ENCODE results near the gene GLRX5. TPM values are rescaled to one million over a fixed set of nuclear protein-coding genes. Genes with fewer than 3 reads are reported as not detected.

Gene GLRX5
- polyA plus RNA-seq, 1 donor = 77.7 TPM

DNA sequence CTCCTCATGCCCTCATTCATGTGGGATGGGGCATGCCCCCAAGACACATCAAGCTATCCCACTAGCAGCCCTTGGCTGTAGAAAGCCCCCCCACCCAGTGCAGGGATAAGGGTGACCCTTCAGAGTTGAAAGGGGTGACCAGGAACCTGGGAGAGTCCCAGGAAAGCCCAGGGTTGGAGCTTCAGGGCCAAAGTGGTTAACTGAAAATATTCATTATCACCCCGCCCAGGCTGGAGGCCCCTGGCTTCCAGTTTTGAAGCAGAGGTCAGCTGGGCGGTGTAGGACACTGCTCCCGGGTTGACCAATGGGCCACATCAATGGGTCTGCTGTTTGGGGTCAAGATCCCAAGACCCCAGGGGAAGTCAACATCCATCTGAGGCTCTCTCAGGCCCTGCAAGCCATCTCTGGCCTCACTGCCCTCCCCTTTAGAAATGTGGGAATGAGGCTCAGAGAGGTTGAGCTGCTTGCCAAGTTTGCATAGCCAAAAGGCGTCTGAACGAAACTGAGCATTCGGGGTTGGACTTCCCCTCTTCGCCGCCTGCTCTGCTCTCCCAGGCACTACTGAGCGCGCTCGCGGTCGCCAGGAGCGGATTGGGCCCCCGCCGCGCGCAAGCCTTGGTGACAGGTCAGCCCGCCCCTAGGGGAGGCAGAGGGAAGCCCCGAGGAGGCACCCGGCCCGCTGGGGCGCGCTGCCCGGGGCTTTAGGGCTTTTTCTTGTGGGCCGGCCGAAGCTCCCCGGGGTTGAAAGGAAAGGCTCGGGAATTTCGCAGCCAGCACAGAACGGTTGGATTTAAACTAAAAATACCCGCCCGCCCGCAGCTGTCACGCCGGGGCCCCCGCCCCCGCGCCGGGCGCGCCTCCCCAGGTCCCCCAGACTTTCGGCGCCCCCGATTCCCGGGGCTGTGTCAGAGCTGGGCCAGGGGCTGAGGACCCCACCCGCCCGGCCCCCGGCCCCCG, 19.0 kb upstream of the GLRX5 start:
- DNase-seq = no peak

DNA sequence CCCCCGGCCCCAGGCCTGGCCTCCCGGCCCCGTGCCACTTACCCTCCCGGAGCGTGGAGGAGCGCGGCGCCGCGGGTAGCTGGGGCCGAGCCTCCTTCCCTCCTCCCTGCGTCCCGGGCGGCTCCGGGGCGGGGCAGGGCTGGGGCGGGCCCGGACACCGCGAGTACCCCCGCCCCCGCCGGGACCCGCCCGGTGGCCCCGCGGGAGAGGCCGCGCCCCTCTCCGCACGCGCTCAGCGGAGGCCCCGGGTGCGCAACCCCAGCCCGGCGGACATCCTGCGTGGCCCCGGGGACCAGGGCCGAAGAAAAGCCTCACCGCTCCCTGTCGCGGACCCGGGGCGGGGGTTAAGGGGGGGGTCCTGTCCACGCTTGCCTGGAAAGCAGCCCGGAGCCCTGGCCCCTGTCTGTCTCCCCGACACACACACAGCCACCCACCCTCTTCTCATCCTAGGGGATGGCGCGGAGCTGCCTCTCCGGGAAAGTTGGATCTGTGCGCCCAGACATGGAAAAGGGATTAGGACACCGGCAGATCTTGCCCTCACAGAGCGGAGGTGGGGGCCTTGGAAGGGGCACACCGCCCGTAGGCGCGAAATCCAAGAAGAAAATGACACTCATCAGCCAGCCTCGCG, 18.2 kb upstream of the GLRX5 start, which contains the start of gene SYNE3:
SYNE3 (minus strand) TSS at position 97 of the 628 bp plus-strand sequence. CDS start 40,829 bp downstream, outside the sequence.
- no peak for DNase-seq

- no peak for DNase-seq
These were observed 16.7 kb upstream of the GLRX5 start for GRCh38 chr14:95518045-95518751.

- no peak for DNase-seq
These were observed 15.2 kb upstream of the GLRX5 start for GRCh38 chr14:95519699-95520098.

- DNase-seq = no peak
These were observed 14.5 kb upstream of the GLRX5 start for GRCh38 chr14:95520346-95520745.

DNA sequence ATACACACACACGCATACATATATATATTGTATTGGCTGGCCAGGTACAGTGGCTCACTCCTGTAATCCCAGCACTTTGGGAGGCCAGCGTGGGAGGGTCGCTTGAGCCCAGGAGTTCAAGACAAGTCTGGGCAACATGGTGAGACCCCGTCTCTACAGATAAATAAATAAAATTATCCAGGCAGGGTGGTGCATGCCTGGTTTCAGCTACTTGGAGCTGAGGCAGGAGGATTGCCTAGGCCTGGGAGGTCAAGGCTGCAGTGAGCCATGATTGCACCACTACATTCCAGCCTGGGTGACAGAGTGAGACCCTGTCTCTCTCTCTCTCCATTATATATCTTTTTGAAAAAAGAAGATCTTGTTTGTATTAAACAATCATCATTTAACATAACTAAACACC, 13.8 kb upstream of the GLRX5 start:
- DNase-seq = no peak

- DNase-seq = no peak
These were observed 12.7 kb upstream of the GLRX5 start for GRCh38 chr14:95522116-95522515.

- DNase-seq = no peak
These were observed 12.3 kb upstream of the GLRX5 start for GRCh38 chr14:95522556-95522955.

GRCh38 chr14:95523051-95523814, 11.6 kb upstream of the GLRX5 start:
- no peak for DNase-seq

GRCh38 chr14:95523815-95524448, 10.9 kb upstream of the GLRX5 start:
- DNase-seq = no peak

GRCh38 chr14:95524706-95525512, 9.9 kb upstream of the GLRX5 start:
- DNase-seq = no peak

DNA sequence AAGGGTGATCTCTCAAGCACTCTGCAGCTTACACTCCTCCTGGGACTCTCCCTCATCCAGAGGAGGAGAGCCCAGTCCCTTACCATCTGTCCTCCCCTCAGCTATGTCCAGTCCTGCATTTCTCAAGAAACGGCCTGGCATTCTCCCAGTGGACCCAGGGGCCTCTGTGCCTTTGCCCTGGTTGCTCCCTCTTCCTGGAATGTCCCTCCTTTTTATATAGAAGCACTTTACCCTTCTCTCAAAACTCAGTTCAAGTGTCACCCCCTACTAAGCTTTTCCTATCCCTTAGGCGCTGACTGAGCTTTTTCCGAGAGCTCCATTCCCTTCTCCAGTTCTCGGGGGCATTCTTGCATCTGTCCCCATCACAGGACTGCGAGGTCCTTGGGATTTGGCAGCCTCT, 8.9 kb upstream of the GLRX5 start:
- no peak for DNase-seq

GRCh38 chr14:95526483-95527386, 8.1 kb upstream of the GLRX5 start:
- no peak for DNase-seq

DNA sequence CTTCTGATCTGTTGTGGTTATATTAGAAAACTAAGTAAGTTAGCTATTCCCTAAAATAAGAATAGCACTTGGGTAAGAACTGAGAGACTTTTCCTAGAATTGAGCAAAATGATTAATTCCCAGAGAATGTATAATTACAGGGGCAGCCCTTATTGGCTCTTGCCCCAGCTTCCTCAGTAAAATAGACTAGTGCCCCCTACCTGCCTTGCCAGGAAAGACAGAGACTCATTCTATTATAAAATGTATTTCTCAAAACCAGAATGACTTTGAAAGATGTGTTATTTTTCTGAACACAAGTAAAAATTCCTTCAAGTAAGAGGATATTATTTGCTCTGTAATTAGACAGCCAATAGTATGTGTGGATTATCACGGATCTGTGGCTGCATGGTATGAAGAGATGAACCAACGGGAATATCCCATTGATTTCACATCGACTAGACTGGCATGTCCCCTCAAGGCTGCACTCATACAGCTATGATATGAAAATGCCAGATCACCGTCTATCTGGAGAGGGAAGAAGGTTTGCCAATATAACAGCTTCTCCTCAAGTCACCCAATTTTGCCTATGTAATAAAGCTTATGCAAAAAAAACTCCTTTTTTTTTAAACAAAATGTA, 7.4 kb upstream of the GLRX5 start:
- no peak for DNase-seq

DNA sequence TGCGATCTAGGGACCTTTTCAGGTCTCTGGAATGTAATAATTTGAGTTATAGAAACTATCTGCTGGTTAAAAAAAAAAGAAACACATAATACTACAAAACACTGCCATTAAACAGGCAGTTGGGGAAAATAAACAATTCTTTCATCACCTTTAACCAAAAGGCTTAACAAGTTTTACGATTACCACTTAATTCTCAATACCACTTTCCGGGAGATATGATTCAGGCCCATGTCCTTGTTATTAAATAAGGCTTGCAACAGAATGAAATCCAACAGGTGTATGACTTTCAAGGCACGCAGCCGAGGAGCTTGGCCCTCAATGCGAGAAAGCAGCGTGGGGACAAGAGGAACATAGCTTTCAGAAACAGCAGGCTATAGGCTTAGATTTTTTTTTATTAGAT, 5.6 kb upstream of the GLRX5 start:
- DNase-seq = no peak

DNA sequence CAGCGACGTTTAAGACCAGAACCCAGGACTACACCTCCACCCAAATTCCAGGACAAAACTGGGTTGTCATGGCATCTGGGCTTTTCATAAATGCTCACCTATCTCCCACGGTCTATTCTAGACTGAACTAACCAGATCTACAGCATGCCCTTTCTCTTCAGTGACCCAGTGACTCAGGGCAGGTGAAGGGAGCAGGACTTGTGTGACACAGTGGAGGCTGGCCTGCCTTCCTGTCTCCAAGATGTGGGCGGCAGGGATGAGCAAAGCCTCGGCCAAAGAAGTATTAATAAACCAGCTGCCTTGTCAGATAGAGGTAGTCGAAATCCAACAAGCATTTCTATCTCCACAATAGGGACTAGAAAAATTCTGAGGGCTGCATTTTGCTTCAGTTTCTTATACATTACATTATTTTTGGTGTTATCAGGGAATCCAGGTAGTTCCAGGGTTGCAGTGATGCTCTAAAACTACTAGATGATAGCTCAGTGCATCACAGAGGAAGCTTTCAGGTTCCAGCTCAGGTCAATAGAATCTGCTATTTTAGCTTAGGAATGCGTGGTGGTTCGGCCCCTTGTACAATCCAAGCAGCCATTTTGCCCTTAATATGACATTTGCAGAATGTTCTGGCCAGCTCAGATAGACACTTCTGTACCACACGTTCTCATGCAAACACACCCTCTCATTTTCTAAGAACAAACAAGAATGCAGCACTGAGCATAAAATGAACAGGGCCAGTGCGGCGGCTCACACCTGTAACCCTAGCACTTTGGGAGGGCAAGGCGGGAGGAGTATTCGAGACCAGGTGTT, 4.2 kb upstream of the GLRX5 start:
- no peak for DNase-seq

GRCh38 chr14:95531473-95531872, 3.4 kb upstream of the GLRX5 start:
- no peak for DNase-seq

GRCh38 chr14:95531969-95532368, 2.9 kb upstream of the GLRX5 start:
- no peak for DNase-seq
